ENCODE measurements around the gene SLC19A1. TPM values are rescaled to one million over a fixed set of nuclear protein-coding genes. Genes with fewer than 3 reads are reported as not detected.
A peak's percentile ranks its signal among the peaks of the same experiment; 100 is the strongest.

Gene SLC19A1
- polyA plus RNA-seq, 1 of the 3 experiments (the other 2 are of a cell fraction) = 15.0 TPM

- TF ChIP-seq TAF1 (IDR thresholded peaks at IDR 0.05; ENCODE audit: borderline replicate concordance, low read depth, low read length) (no peak), MXI1 (IDR thresholded peaks at IDR 0.05; ENCODE audit: low read depth, low read length) (no peak), CTCF (IDR thresholded peaks at IDR 0.05) (peak; percentile 68)
Measured at GRCh38 chr21:45478115-45478801, 64.0 kb downstream of the SLC19A1 start (continued).

- no peak overlapping the region for H3K4me3 ChIP-seq (ENCODE audit: low read depth in 2 of 2, low read length in 1 of 2)
- H2AFZ ChIP-seq (ENCODE audit: low read depth) = no peak overlapping the region
- POLR2A ChIA-PET = no interaction called here
- H3K27me3 ChIP-seq (ENCODE audit: insufficient read depth) = no peaks in the 10 kb centered on the region
- H3K4me2 ChIP-seq = no peak overlapping the region
- H3K36me3 ChIP-seq (replicated peaks in 1 of 2; ENCODE audit: control insufficient read depth in 1 of 2, insufficient read depth in 2 of 2, low read length in 1 of 2) = peaks cover 17 to 39% of the 10 kb centered on the region in 2 experiments
- H3K27ac ChIP-seq (ENCODE audit: low read depth in 2 of 2, low read length in 1 of 2) = no peak overlapping the region; a peak in 2 of 4 replicates
- H4K20me1 ChIP-seq (ENCODE audit: insufficient read depth) = peaks cover 13% of the 10 kb centered on the region
- no peaks in the 10 kb centered on the region for H3K9me2 ChIP-seq
- no peaks in the 10 kb centered on the region for H3K9me3 ChIP-seq
- no peak for DNase-seq
- H3K9ac ChIP-seq = no peak overlapping the region
- CTCF ChIA-PET = interaction anchor here (0.6 to 2.6 kb wide), 14 partner anchors 8 to 342 kb away, joined by 3 to 21 read pairs (median 6); no protein-coding TSS in a partner anchor
- peaks cover 9% of the 10 kb centered on the region for H3K79me2 ChIP-seq (ENCODE audit: insufficient read depth)
- whole genome bisulfite sequencing (ENCODE audit: low lambda C conversion rate) = 91% methylated on average over 24 of the region's 44 CpGs
- H3K4me1 ChIP-seq (ENCODE audit: control insufficient read depth in 1 of 2, insufficient read depth in 2 of 2, low read depth in 1 of 2, low read length in 1 of 2) = peaks cover 0 to 7% of the 10 kb centered on the region in 2 experiments; a peak in 1 of 4 replicates
- TF ChIP-seq MEF2A (IDR thresholded peaks at IDR 0.05; ENCODE audit: borderline replicate concordance, low read depth) = no peak
- no peak for TF ChIP-seq FOSL2 (IDR thresholded peaks at IDR 0.05; ENCODE audit: borderline replicate concordance, low read depth)
- no peak for TF ChIP-seq PBX3 (IDR thresholded peaks at IDR 0.05)
- TF ChIP-seq JUND (IDR thresholded peaks at IDR 0.05) = no peak
- TF ChIP-seq TEAD4 (IDR thresholded peaks at IDR 0.05; ENCODE audit: borderline replicate concordance, insufficient read depth) = no peak
- no peak for TF ChIP-seq GABPA (IDR thresholded peaks at IDR 0.05; ENCODE audit: low read depth)
- no peak for TF ChIP-seq USF1 (IDR thresholded peaks at IDR 0.05; ENCODE audit: borderline replicate concordance, low read depth)
- TF ChIP-seq FOXM1 (IDR thresholded peaks at IDR 0.05; ENCODE audit: low read depth) = no peak
- no peak for TF ChIP-seq RXRA (IDR thresholded peaks at IDR 0.05; ENCODE audit: borderline replicate concordance, low read depth)
- no peak for TF ChIP-seq CTCF (IDR thresholded peaks at IDR 0.05)
- no peak for TF ChIP-seq GATA2 (CRISPR knock-in tag; IDR thresholded peaks at IDR 0.05)
- TF ChIP-seq NFIC (IDR thresholded peaks at IDR 0.05; ENCODE audit: borderline replicate concordance) = no peak
- H3F3A ChIP-seq (replicated peaks; ENCODE audit: insufficient read depth) = peaks cover 11% of the 10 kb centered on the region
Measured at GRCh38 chr21:45477176-45478114, 64.8 kb downstream of the SLC19A1 start.

All from SK-N-SH (cell line).